ENCODE measurements around the gene DPH5.

GRCh38 chr1:101033017-101033416 lies 7.4 kb upstream of the DPH5 start:
- TF ChIP-seq RAD21 (IDR thresholded peaks at IDR 0.05; ENCODE audit: low read length) (no peak), POLR2A (IDR thresholded peaks at IDR 0.05; ENCODE audit: low read depth, low read length) (no peak), MXI1 (IDR thresholded peaks at IDR 0.05; ENCODE audit: borderline replicate concordance, low read depth, low read length) (no peak), USF2 (IDR thresholded peaks at IDR 0.05; ENCODE audit: low read depth, low read length) (no peak)
